ENCODE data around the gene ADAM8. TPM values are rescaled to one million over a fixed set of nuclear protein-coding genes. Genes with fewer than 3 reads are reported as not detected.
"Not testable (repeated sequence)": the region's sequence is repeated elsewhere in the genome, so short reads cannot be mapped to it uniquely, and the experiment has no call there.

Gene ADAM8
- total and polyA plus RNA-seq, 2 donors (not counting 1 experiment from before 2014, with no cell fraction given), result 116 to 196 TPM

- ATAC-seq (ENCODE audit: low read depth) (no peak), DNase-seq (no peak)
- TF ChIP-seq EZH2 (IDR thresholded peaks at IDR 0.05; ENCODE audit: borderline replicate concordance, insufficient read depth, low read depth, low read length, poor library complexity, severe bottlenecking), result no peak
- TF ChIP-seq, protein P1, sequence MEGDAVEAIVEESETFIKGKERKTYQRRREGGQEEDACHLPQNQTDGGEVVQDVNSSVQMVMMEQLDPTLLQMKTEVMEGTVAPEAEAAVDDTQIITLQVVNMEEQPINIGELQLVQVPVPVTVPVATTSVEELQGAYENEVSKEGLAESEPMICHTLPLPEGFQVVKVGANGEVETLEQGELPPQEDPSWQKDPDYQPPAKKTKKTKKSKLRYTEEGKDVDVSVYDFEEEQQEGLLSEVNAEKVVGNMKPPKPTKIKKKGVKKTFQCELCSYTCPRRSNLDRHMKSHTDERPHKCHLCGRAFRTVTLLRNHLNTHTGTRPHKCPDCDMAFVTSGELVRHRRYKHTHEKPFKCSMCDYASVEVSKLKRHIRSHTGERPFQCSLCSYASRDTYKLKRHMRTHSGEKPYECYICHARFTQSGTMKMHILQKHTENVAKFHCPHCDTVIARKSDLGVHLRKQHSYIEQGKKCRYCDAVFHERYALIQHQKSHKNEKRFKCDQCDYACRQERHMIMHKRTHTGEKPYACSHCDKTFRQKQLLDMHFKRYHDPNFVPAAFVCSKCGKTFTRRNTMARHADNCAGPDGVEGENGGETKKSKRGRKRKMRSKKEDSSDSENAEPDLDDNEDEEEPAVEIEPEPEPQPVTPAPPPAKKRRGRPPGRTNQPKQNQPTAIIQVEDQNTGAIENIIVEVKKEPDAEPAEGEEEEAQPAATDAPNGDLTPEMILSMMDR (IDR thresholded peaks at IDR 0.05), result no peak
- no peaks in the 10 kb centered on the region for H4K20me1 ChIP-seq (ENCODE audit: control insufficient read depth, insufficient read depth, low read length, poor library complexity, severe bottlenecking)
- H3K27me3 ChIP-seq (replicated peaks in 1 of 4; ENCODE audit: control extremely low read depth in 1 of 4, control insufficient read depth in 3 of 4, insufficient read depth in 4 of 4, low read length in 3 of 4), result peaks cover 0 to 48% (median 21%) of the 10 kb centered on the region in 4 experiments
- Mint-ChIP-seq H3K4me1 (peaks cover 15% of the 10 kb centered on the region), H3K27me3 (peaks cover 43% of the 10 kb centered on the region), H3K4me3 (no peak overlapping the region), H3K27ac (no peak overlapping the region), H3K9me3 (ENCODE audit: insufficient read depth) (no peaks in the 10 kb centered on the region)
- H3K4me1 ChIP-seq (ENCODE audit: control insufficient read depth in 2 of 2, insufficient read depth in 2 of 2, low read length in 2 of 2), result peaks cover 18 to 20% of the 10 kb centered on the region in 2 donors
- no peak overlapping the region for H3K27ac ChIP-seq (ENCODE audit: low read length in 2 of 2)
- ChIA-PET POLR2A (no interaction called here), CTCF (no interaction called here)
- no peak overlapping the region for H3K9ac ChIP-seq (ENCODE audit: low read length)
- no peak overlapping the region for H3K4me2 ChIP-seq (replicated peaks; ENCODE audit: low read depth, low read length, poor library complexity, severe bottlenecking)
- intact Hi-C loops (cut with micrococcal nuclease), result no loop called here
- no peaks in the 10 kb centered on the region for H3K79me2 ChIP-seq (ENCODE audit: control insufficient read depth, insufficient read depth, low read length)
- H3K9me3 ChIP-seq (ENCODE audit: control extremely low read depth in 1 of 3, control insufficient read depth in 2 of 3, insufficient read depth in 1 of 3, low read length in 2 of 3), result peaks cover 0 to 16% (median 0%) of the 10 kb centered on the region in 3 donors
- H3K36me3 ChIP-seq (replicated peaks in 1 of 2; ENCODE audit: control extremely low read depth in 1 of 2, control insufficient read depth in 1 of 2, extremely low read depth in 1 of 2, insufficient read depth in 2 of 2, low read length in 1 of 2), result no peaks in the 10 kb centered on the region
- no peak overlapping the region for H3K4me3 ChIP-seq (ENCODE audit: control extremely low read depth in 1 of 5, extremely low read depth in 1 of 5, insufficient read depth in 1 of 5, low read depth in 2 of 5, low read length in 4 of 5)
- WGBS (ENCODE audit: insufficient coverage), result 92% methylated on average over 22 of the region's 25 CpGs
- no peak overlapping the region for H2AFZ ChIP-seq (ENCODE audit: insufficient read depth, low read depth, low read length, poor library complexity, severe bottlenecking)
Measured at GRCh38 chr10:133224756-133225372, 51.8 kb downstream of the ADAM8 start.

DNA sequence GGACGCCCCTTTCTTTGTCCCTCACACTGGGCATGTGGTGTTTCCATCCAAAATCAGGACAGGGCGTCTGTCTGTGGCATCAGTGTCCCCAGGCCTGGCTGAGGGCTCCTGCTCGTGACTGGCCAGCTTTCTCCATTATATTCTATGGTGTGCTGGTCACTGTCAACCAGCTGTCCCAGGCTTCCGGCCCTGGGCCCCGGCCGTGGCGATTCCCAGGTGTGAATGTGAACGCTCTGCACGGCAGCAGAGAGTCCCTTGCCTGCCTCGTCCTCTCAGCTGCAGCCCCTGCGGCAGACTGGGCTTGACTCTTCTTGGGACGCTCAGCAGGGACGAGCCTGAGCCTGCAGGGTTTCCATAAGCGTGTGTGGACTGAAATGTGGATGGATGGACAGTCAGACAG is 52.6 kb downstream of the ADAM8 start:
- H3K4me3 ChIP-seq (ENCODE audit: control extremely low read depth in 1 of 5, extremely low read depth in 1 of 5, insufficient read depth in 1 of 5, low read depth in 2 of 5, low read length in 4 of 5), result no peak overlapping the region
- no peak overlapping the region for H3K9ac ChIP-seq (ENCODE audit: low read length)
- no peaks in the 10 kb centered on the region for H3K36me3 ChIP-seq (replicated peaks in 1 of 2; ENCODE audit: control extremely low read depth in 1 of 2, control insufficient read depth in 1 of 2, extremely low read depth in 1 of 2, insufficient read depth in 2 of 2, low read length in 1 of 2)
- ChIA-PET CTCF (no interaction called here), POLR2A (no interaction called here)
- whole genome bisulfite sequencing (ENCODE audit: insufficient coverage), result 85% methylated on average over 11 of the region's 14 CpGs
- no peaks in the 10 kb centered on the region for H3K9me3 Mint-ChIP-seq (ENCODE audit: insufficient read depth)
- no peak overlapping the region for H3K4me3 Mint-ChIP-seq
- no peak for DNase-seq
- H4K20me1 ChIP-seq (ENCODE audit: control insufficient read depth, insufficient read depth, low read length, poor library complexity, severe bottlenecking), result no peaks in the 10 kb centered on the region
- no peak overlapping the region for H2AFZ ChIP-seq (ENCODE audit: insufficient read depth, low read depth, low read length, poor library complexity, severe bottlenecking)
- peaks cover 10 to 12% of the 10 kb centered on the region in 2 donors for H3K4me1 ChIP-seq (ENCODE audit: control insufficient read depth in 2 of 2, insufficient read depth in 2 of 2, low read length in 2 of 2)
- peaks cover 39% of the 10 kb centered on the region for H3K27me3 Mint-ChIP-seq
- H3K4me2 ChIP-seq (replicated peaks; ENCODE audit: low read depth, low read length, poor library complexity, severe bottlenecking), result no peak overlapping the region
- H3K27ac ChIP-seq (ENCODE audit: low read length in 2 of 2), result no peak overlapping the region
- TF ChIP-seq, protein P1 (IDR thresholded peaks at IDR 0.05), result no peak
- no peak for TF ChIP-seq EZH2 (IDR thresholded peaks at IDR 0.05; ENCODE audit: borderline replicate concordance, insufficient read depth, low read depth, low read length, poor library complexity, severe bottlenecking)
- ATAC-seq (ENCODE audit: low read depth), result no peak
- H3K79me2 ChIP-seq (ENCODE audit: control insufficient read depth, insufficient read depth, low read length), result no peaks in the 10 kb centered on the region
- no peak overlapping the region for H3K27ac Mint-ChIP-seq
- intact Hi-C loops (cut with micrococcal nuclease), result no loop called here
- H3K27me3 ChIP-seq (replicated peaks in 1 of 4; ENCODE audit: control extremely low read depth in 1 of 4, control insufficient read depth in 3 of 4, insufficient read depth in 4 of 4, low read length in 3 of 4), result peaks cover 0 to 47% (median 18%) of the 10 kb centered on the region in 4 experiments
- peaks cover 11% of the 10 kb centered on the region for H3K4me1 Mint-ChIP-seq
- peaks cover 0 to 12% (median 0%) of the 10 kb centered on the region in 3 donors for H3K9me3 ChIP-seq (ENCODE audit: control extremely low read depth in 1 of 3, control insufficient read depth in 2 of 3, insufficient read depth in 1 of 3, low read length in 2 of 3)

GRCh38 chr10:133221756-133222155 is 54.9 kb downstream of the ADAM8 start:
- H3K27ac ChIP-seq (ENCODE audit: low read length in 2 of 2); H2AFZ ChIP-seq (ENCODE audit: insufficient read depth, low read depth, low read length, poor library complexity, severe bottlenecking); H3K27ac Mint-ChIP-seq; intact Hi-C loops (cut with micrococcal nuclease); H3K4me3 ChIP-seq (ENCODE audit: control extremely low read depth in 1 of 5, extremely low read depth in 1 of 5, insufficient read depth in 1 of 5, low read depth in 2 of 5, low read length in 4 of 5); H3K4me2 ChIP-seq (replicated peaks; ENCODE audit: low read depth, low read length, poor library complexity, severe bottlenecking); H3K79me2 ChIP-seq (ENCODE audit: control insufficient read depth, insufficient read depth, low read length); H3K4me1 Mint-ChIP-seq; CTCF ChIA-PET; H3K9ac ChIP-seq (ENCODE audit: low read length); ATAC-seq (ENCODE audit: low read depth); H3K4me3 Mint-ChIP-seq; DNase-seq; H4K20me1 ChIP-seq (ENCODE audit: control insufficient read depth, insufficient read depth, low read length, poor library complexity, severe bottlenecking); POLR2A ChIA-PET; H3K36me3 ChIP-seq (replicated peaks in 1 of 2; ENCODE audit: control extremely low read depth in 1 of 2, control insufficient read depth in 1 of 2, extremely low read depth in 1 of 2, insufficient read depth in 2 of 2, low read length in 1 of 2); H3K9me3 Mint-ChIP-seq (ENCODE audit: insufficient read depth): not testable (repeated sequence)
- Histone ChIP-seq H3K27me3 (replicated peaks in 1 of 4; ENCODE audit: control extremely low read depth in 1 of 4, control insufficient read depth in 3 of 4, insufficient read depth in 4 of 4, low read length in 3 of 4) (peaks cover 0 to 34% (median 10%) of the 10 kb centered on the region in 4 experiments), H3K4me1 (ENCODE audit: control insufficient read depth in 2 of 2, insufficient read depth in 2 of 2, low read length in 2 of 2) (peaks cover 10 to 11% of the 10 kb centered on the region in 2 donors), H3K9me3 (ENCODE audit: control extremely low read depth in 1 of 3, control insufficient read depth in 2 of 3, insufficient read depth in 1 of 3, low read length in 2 of 3) (peaks cover 0 to 11% (median 0%) of the 10 kb centered on the region in 3 donors)
- peaks cover 31% of the 10 kb centered on the region for H3K27me3 Mint-ChIP-seq
- WGBS (ENCODE audit: insufficient coverage), result 95% methylated on average over 10 of the region's 22 CpGs
